BLaER1 (cell line): ENCODE measurements around the gene PRSS56.

Experiments
- H3K27ac ChIP-seq: shearing (Covaris generic); formaldehyde crosslinking; 2 replicates; pipeline ENCODE4 v1.8.1; 2022
- H3K27me3 ChIP-seq: shearing (Covaris generic); formaldehyde crosslinking; 2 replicates; pipeline ENCODE4 v1.8.1; 2022
- H3K36me3 ChIP-seq: shearing (Covaris generic); formaldehyde crosslinking; 2 replicates; pipeline ENCODE4 v1.8.1; 2022
- H3K4me1 ChIP-seq: shearing (Covaris generic); formaldehyde crosslinking; 2 replicates; pipeline ENCODE4 v1.8.1; 2022
- H3K4me2 ChIP-seq: shearing (Covaris generic); formaldehyde crosslinking; 2 replicates; pipeline ENCODE4 v1.8.1; 2022
- H3K4me3 ChIP-seq: shearing (Covaris generic); formaldehyde crosslinking; 2 replicates; pipeline ENCODE4 v1.8.1; 2022
- H3K9ac ChIP-seq: shearing (Covaris generic); formaldehyde crosslinking; 2 replicates; pipeline ENCODE4 v1.8.1; 2022
- H3K9me3 ChIP-seq: shearing (Covaris generic); formaldehyde crosslinking; 2 replicates; pipeline ENCODE4 v1.8.1; 2022
- H4K20me1 ChIP-seq: shearing (Covaris generic); formaldehyde crosslinking; 2 replicates; pipeline ENCODE4 v1.8.1; 2022
- Cebpa-rat ChIP-seq: shearing (Covaris generic); IDR thresholded peaks from 2 replicates; pipeline ENCODE4 v1.8.1; 2022

The PRSS56 gene

GRCh38 chr2:232519581-232520438 is at the start of gene PRSS56:
PRSS56 (plus strand) TSS chr2:232520388; CDS start chr2:232520599, 211 bp downstream.
- Histone ChIP-seq H4K20me1 (peaks cover 21% of the 10 kb centered on the region), H3K36me3 (no peaks in the 10 kb centered on the region), H3K4me3 (no peak within 1 kb of the TSS), H3K27ac (no peak within 1 kb of the TSS), H3K9ac (no peak within 1 kb of the TSS), H3K27me3 (peaks cover 37% of the 10 kb centered on the region), H3K4me1 (peaks cover 35% of the 10 kb centered on the region), H3K4me2 (no peak within 1 kb of the TSS; the same call in 1 of the 2 replicates), H3K9me3 (no peaks in the 10 kb centered on the region)
- TF ChIP-seq Cebpa-rat, result no peak

GRCh38 chr2:232473467-232473890 is 46.7 kb upstream of the PRSS56 start:
- H4K20me1 ChIP-seq, result no peaks in the 10 kb centered on the region
- no peak overlapping the region for H3K4me3 ChIP-seq
- H3K27me3 ChIP-seq, result no peaks in the 10 kb centered on the region
- no peak overlapping the region for H3K4me2 ChIP-seq
- no peak overlapping the region for H3K27ac ChIP-seq
- TF ChIP-seq Cebpa-rat, result no peak
- 0 out of 2 replicates have a peak, but pooled peaks cover 9% of the 10 kb centered on the region for H3K9me3 ChIP-seq
- H3K36me3 ChIP-seq, result no peaks in the 10 kb centered on the region
- H3K4me1 ChIP-seq, result no peaks in the 10 kb centered on the region
- H3K9ac ChIP-seq, result no peak overlapping the region

GRCh38 chr2:232476045-232476444 is 44.1 kb upstream of the PRSS56 start:
- Histone ChIP-seq H4K20me1 (no peaks in the 10 kb centered on the region), H3K4me1 (no peaks in the 10 kb centered on the region), H3K4me3 (no peak overlapping the region), H3K9me3 (0 out of 2 replicates have a peak, but pooled peaks cover 9% of the 10 kb centered on the region), H3K27ac (no peak overlapping the region), H3K27me3 (no peaks in the 10 kb centered on the region), H3K9ac (no peak overlapping the region), H3K36me3 (no peaks in the 10 kb centered on the region), H3K4me2 (no peak overlapping the region)
- no peak for TF ChIP-seq Cebpa-rat

- no peak for TF ChIP-seq Cebpa-rat
- Histone ChIP-seq H4K20me1 (no peaks in the 10 kb centered on the region), H3K4me2 (no peak overlapping the region), H3K9me3 (0 out of 2 replicates have a peak, but pooled peaks cover 9% of the 10 kb centered on the region), H3K9ac (no peak overlapping the region), H3K27ac (no peak overlapping the region), H3K36me3 (no peaks in the 10 kb centered on the region), H3K27me3 (no peaks in the 10 kb centered on the region), H3K4me3 (no peak overlapping the region), H3K4me1 (no peaks in the 10 kb centered on the region)
Observed at GRCh38 chr2:232476791-232477190, 43.4 kb upstream of the PRSS56 start.

GRCh38 chr2:232477751-232478510 is 42.3 kb upstream of the PRSS56 start:
- TF ChIP-seq Cebpa-rat, result no peak

GRCh38 chr2:232478571-232479340 is 41.4 kb upstream of the PRSS56 start:
- H3K9me3 ChIP-seq, result no peaks in the 10 kb centered on the region
- H4K20me1 ChIP-seq, result peaks cover 2% of the 10 kb centered on the region; the same call in 1 of the 2 replicates
- H3K4me1 ChIP-seq, result no peaks in the 10 kb centered on the region
- no peak overlapping the region for H3K4me3 ChIP-seq
- no peak overlapping the region for H3K27ac ChIP-seq
- no peak overlapping the region for H3K4me2 ChIP-seq
- H3K9ac ChIP-seq, result no peak overlapping the region
- TF ChIP-seq Cebpa-rat, result no peak
- H3K36me3 ChIP-seq, result no peaks in the 10 kb centered on the region
- peaks cover 5% of the 10 kb centered on the region; the same call in 1 of the 2 replicates for H3K27me3 ChIP-seq

More at GRCh38 chr2:232477751-232478510, 42.3 kb upstream of the PRSS56 start:
- H3K27me3 ChIP-seq, result no peaks in the 10 kb centered on the region
- H3K27ac ChIP-seq, result no peak overlapping the region
- no peaks in the 10 kb centered on the region for H3K36me3 ChIP-seq
- no peaks in the 10 kb centered on the region for H4K20me1 ChIP-seq
- H3K4me2 ChIP-seq, result no peak overlapping the region
- no peaks in the 10 kb centered on the region for H3K4me1 ChIP-seq
- no peaks in the 10 kb centered on the region for H3K9me3 ChIP-seq
- H3K4me3 ChIP-seq, result no peak overlapping the region
- no peak overlapping the region for H3K9ac ChIP-seq

GRCh38 chr2:232479341-232480200 is 40.6 kb upstream of the PRSS56 start:
- H3K4me2 ChIP-seq, result no peak overlapping the region
- H3K4me1 ChIP-seq, result no peaks in the 10 kb centered on the region
- H3K27me3 ChIP-seq, result peaks cover 14% of the 10 kb centered on the region
- no peak overlapping the region for H3K27ac ChIP-seq
- peaks cover 11% of the 10 kb centered on the region; the same call in 1 of the 2 replicates for H4K20me1 ChIP-seq
- no peak for TF ChIP-seq Cebpa-rat
- H3K36me3 ChIP-seq, result no peaks in the 10 kb centered on the region
- no peaks in the 10 kb centered on the region for H3K9me3 ChIP-seq
- no peak overlapping the region for H3K9ac ChIP-seq
- H3K4me3 ChIP-seq, result no peak overlapping the region

- H3K4me1 ChIP-seq, result peaks cover 4% of the 10 kb centered on the region; the same call in 1 of the 2 replicates
- H3K36me3 ChIP-seq, result no peaks in the 10 kb centered on the region
- H3K27ac ChIP-seq, result no peak overlapping the region
- TF ChIP-seq Cebpa-rat, result no peak
- H4K20me1 ChIP-seq, result peaks cover 20% of the 10 kb centered on the region
- no peak overlapping the region for H3K9ac ChIP-seq
- no peak overlapping the region for H3K4me3 ChIP-seq
- H3K4me2 ChIP-seq, result no peak overlapping the region
- H3K9me3 ChIP-seq, result no peaks in the 10 kb centered on the region
- peaks cover 23% of the 10 kb centered on the region for H3K27me3 ChIP-seq
Observed at GRCh38 chr2:232480201-232481190, 39.7 kb upstream of the PRSS56 start.
